Chondrocyte (in vitro differentiated cells): ENCODE results near the gene HNF4A. TPM values are rescaled to one million over a fixed set of nuclear protein-coding genes. Genes with fewer than 3 reads are reported as not detected.

ENCODE experiments used
- DNase-seq: peaks from one replicate; pipeline ENCODE4 v3.0.0; 2021; ENCODE audit warnings: mixed read lengths, low spot score
- H3K27ac Mint-ChIP-seq: one replicate; pipeline ENCODE4 v1.8.0; 2021; ENCODE audit warnings: mild to moderate bottlenecking, moderate library complexity, mixed read lengths; ENCODE audit not compliant: unreplicated experiment
- H3K27me3 Mint-ChIP-seq: 2 replicates; pipeline ENCODE4 v1.8.0; 2021; ENCODE audit warnings: low read depth, mixed read lengths
- H3K36me3 Mint-ChIP-seq: 2 replicates; pipeline ENCODE4 v1.8.0; 2021; ENCODE audit warnings: low read depth, mixed read lengths
- H3K4me1 Mint-ChIP-seq: 2 replicates; pipeline ENCODE4 v1.8.0; 2021; ENCODE audit warnings: low read depth, mild to moderate bottlenecking, mixed read lengths
- H3K4me3 Mint-ChIP-seq: one replicate; pipeline ENCODE4 v1.8.0; 2021; ENCODE audit warnings: mild to moderate bottlenecking, moderate library complexity, mixed read lengths; ENCODE audit not compliant: unreplicated experiment
- H3K9me3 Mint-ChIP-seq: 2 replicates; pipeline ENCODE4 v1.8.0; 2021; ENCODE audit warnings: low read depth, mixed read lengths
- total RNA-seq: library from RNA; stranded (reverse); gene quantifications from 3 replicates; pipeline ENCODE4 v1.2.1, GENCODE V29; 2021
- TF ChIP-seq, protein P1 (sequence below): fragments of 200-600 bp; sonication (generic); IDR thresholded peaks from 2 replicates; pipeline ENCODE4 v1.5.0; 2021; ENCODE audit warnings: antibody characterized with exemption, mild to moderate bottlenecking, moderate library complexity

Gene HNF4A
- total RNA-seq, 1 donor from 2014 or later = not detected

DNA sequence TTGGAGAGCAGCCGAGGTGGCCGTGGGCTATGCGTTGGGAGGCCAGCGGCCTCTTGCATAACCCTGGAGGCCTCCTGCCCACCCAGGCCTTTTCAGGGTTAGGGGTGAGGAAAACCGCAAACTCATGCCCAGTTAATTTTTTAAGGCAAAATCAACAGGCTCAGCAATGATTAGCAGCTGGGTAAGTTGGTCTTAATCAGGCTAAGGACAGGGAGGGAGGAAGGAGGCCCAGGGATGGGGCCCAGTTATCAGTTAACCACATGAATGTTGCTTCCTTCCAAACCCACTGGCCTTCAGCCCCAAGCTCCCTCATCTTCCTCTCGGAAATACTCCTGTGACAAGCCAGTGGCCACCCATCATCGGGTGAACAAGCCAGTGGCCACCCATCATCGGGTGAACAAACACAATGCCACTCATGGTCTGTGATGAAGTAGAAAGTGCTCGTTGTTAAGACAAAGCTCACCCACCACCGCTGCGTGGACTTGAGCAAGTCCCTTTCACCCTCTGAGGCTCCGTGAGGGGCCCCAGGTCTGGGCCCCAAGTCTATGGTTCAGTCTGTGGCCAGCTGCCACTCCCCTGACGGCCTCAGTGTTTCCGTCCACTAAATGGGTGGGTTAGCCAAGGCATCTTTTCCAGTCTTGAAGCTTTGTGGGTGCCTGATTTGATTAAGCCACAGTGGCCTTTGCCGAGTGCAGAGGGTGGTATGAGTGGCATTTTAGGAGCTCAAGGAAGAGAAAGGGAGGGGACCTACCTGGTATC is 39.4 kb downstream of the HNF4A start:
- DNase-seq = peak; percentile 56
- peaks cover 2% of the 10 kb centered on the region for H3K36me3 Mint-ChIP-seq
- no peak overlapping the region for H3K4me3 Mint-ChIP-seq
- TF ChIP-seq, protein P1, sequence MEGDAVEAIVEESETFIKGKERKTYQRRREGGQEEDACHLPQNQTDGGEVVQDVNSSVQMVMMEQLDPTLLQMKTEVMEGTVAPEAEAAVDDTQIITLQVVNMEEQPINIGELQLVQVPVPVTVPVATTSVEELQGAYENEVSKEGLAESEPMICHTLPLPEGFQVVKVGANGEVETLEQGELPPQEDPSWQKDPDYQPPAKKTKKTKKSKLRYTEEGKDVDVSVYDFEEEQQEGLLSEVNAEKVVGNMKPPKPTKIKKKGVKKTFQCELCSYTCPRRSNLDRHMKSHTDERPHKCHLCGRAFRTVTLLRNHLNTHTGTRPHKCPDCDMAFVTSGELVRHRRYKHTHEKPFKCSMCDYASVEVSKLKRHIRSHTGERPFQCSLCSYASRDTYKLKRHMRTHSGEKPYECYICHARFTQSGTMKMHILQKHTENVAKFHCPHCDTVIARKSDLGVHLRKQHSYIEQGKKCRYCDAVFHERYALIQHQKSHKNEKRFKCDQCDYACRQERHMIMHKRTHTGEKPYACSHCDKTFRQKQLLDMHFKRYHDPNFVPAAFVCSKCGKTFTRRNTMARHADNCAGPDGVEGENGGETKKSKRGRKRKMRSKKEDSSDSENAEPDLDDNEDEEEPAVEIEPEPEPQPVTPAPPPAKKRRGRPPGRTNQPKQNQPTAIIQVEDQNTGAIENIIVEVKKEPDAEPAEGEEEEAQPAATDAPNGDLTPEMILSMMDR = no peak
- no peaks in the 10 kb centered on the region for H3K9me3 Mint-ChIP-seq
- H3K27me3 Mint-ChIP-seq = peaks cover 42% of the 10 kb centered on the region
- no peaks in the 10 kb centered on the region for H3K4me1 Mint-ChIP-seq
- H3K27ac Mint-ChIP-seq = no peak overlapping the region

DNA sequence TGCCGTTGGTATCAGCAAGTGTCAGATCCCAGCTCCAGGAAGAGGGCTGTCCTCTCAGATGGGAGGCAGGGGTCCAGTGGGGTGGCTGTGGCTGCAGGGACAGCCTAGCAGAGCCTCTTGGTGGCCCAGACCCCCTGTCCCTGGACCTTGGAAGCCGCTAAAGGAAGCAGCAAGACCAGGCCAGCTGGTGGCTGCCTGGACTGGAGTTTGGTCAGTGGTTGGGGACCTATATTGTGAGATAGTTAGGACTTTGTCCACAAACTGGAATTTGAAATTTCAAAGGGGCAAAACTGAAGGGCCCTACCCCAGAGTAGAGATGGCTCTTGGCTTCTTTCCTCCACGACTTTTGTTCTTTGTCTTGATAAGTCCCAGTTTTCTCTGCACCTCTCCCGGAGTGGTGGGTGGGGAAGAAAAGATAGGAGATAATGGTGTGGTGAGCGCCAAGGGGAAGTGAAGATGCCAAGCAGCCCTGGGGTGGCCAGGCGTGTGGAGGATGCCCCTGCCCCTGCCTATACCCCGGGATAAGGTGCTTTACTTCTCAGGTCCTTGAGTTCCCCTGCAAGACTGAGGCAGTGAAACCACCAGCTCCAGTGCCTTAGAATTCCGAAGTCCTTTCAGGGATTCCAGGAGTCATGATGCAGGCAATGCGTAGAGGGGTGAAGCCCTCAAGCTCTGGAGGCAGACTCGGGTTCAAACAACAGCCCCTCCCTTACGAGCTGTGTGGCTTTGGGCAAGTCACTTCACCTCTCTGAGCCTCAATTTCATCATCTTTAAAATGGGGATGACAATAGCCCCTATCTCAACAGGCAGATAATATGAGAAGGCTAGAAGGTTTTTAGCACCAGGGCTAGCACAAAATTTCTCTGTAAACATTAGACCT is 40.2 kb downstream of the HNF4A start:
- Mint-ChIP-seq H3K36me3 (peaks cover 2% of the 10 kb centered on the region), H3K4me3 (no peak overlapping the region), H3K27me3 (peaks cover 41% of the 10 kb centered on the region), H3K27ac (no peak overlapping the region), H3K4me1 (no peaks in the 10 kb centered on the region), H3K9me3 (no peaks in the 10 kb centered on the region)
- TF ChIP-seq, protein P1 = no peak
- DNase-seq = peak; percentile 53

DNA sequence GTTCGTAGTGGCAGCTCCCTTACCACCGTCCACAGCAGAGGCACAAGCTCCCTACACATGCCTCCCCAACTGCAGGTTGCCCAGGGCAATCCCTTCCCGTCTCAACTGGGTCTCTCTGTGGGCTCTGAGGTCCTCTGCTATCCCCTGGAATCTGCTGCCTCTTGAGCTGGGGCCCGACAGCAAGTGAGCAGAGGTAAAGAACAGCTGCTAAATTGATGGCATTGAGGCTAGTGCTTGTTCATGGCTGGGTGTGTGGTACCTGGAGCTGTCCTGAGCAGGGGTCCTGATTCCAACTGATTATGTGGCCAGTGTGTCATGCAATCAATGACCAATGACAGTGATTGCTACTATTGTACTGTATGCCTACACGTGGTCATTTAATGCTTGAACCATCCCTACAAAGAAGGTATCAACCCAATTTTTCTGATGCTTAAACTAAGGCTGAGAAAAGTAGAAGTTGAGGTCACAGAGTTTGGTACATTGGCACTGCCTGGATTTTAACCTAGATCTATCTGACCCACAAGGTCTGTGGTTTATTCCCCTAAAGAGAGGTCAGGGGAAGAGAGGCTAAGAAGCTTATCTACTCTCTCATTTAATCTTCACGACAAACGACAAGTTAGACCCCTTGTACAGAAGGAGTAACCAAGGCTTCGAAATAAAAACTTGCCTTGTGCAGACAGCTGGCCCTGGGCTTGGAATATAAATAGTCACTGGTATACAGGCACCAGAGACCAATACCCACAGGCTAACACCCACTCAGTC is 41.1 kb downstream of the HNF4A start:
- Mint-ChIP-seq H3K27me3 (peaks cover 41% of the 10 kb centered on the region), H3K9me3 (no peaks in the 10 kb centered on the region), H3K4me3 (no peak overlapping the region), H3K4me1 (no peaks in the 10 kb centered on the region), H3K27ac (no peak overlapping the region), H3K36me3 (peaks cover 2% of the 10 kb centered on the region)
- DNase-seq = peak; percentile 21
- TF ChIP-seq, protein P1 = no peak

DNA sequence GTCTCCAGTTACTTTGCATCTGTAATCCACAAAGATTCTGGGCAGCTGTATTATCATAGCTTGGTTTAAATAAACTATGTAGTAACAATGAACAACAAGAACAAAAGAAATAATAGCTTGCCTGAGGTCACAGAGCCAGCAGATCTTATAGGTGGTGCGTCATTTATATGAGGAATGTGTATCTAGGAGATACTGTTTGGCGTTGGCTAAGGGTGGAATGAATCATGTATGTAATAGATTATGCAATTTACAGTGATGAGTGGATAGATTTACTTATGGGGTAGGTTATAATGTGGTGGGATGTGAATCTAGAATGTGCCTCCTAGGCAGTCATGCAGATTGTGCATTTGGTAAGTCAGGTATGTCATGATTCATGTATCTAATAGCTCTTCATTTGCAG is 42.8 kb downstream of the HNF4A start:
- DNase-seq = no peak
- peaks cover 41% of the 10 kb centered on the region for H3K27me3 Mint-ChIP-seq
- H3K4me1 Mint-ChIP-seq = no peaks in the 10 kb centered on the region
- no peak overlapping the region for H3K27ac Mint-ChIP-seq
- no peaks in the 10 kb centered on the region for H3K9me3 Mint-ChIP-seq
- H3K36me3 Mint-ChIP-seq = peaks cover 2% of the 10 kb centered on the region
- TF ChIP-seq, protein P1 = no peak
- H3K4me3 Mint-ChIP-seq = no peak overlapping the region

DNA sequence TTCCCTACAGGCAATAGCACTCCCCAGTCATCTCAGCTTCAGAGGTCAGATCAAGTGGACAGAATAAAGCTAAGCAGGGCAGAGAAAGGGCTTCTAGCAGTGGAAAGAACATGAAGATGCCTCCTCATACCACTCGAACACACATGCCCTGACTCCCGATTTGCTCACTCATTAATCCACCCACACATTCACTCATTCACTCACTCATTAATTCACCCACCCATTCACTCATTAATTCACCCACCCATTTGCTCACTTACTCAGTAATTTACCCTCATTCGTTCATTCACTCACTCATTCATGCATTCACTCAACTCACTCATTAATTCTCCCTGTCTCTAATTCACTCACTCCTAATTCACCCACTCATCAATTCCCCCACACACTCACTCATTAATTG is 43.9 kb downstream of the HNF4A start:
- H3K4me3 Mint-ChIP-seq = no peak overlapping the region
- no peak overlapping the region for H3K27ac Mint-ChIP-seq
- no peaks in the 10 kb centered on the region for H3K4me1 Mint-ChIP-seq
- H3K27me3 Mint-ChIP-seq = peaks cover 37% of the 10 kb centered on the region
- TF ChIP-seq, protein P1 = no peak
- H3K36me3 Mint-ChIP-seq = peaks cover 2% of the 10 kb centered on the region
- DNase-seq = no peak
- H3K9me3 Mint-ChIP-seq = no peaks in the 10 kb centered on the region
